WI38 (cell line): ENCODE data around the gene NPLOC4.

ENCODE experiments used
- H3K4me3 ChIP-seq: 2 replicates; pipeline ENCODE4 v1.5.1; 2011; ENCODE audit warnings: low read depth, mild to moderate bottlenecking, control low read depth, low read length
- CTCF ChIP-seq: IDR thresholded peaks from 2 replicates; pipeline ENCODE4 v1.5.1; 2012; ENCODE audit warnings: low read depth, mild to moderate bottlenecking, control low read depth, low read length

Gene NPLOC4

GRCh38 chr17:81608605-81609004 lies 28.3 kb downstream of the NPLOC4 start:
- no peak overlapping the region for H3K4me3 ChIP-seq
- TF ChIP-seq CTCF: no peak

- no peak overlapping the region for H3K4me3 ChIP-seq
- no peak for TF ChIP-seq CTCF
Observed at GRCh38 chr17:81608082-81608481, 28.8 kb downstream of the NPLOC4 start.

GRCh38 chr17:81607431-81607830 lies 29.5 kb downstream of the NPLOC4 start:
- TF ChIP-seq CTCF: no peak
- no peak overlapping the region for H3K4me3 ChIP-seq

GRCh38 chr17:81603846-81604610 lies 32.9 kb downstream of the NPLOC4 start:
- no peak overlapping the region for H3K4me3 ChIP-seq
- no peak for TF ChIP-seq CTCF

- peak; percentile 62 for TF ChIP-seq CTCF
- no peak overlapping the region for H3K4me3 ChIP-seq
Observed at GRCh38 chr17:81601525-81602120, 35.3 kb downstream of the NPLOC4 start.

- H3K4me3 ChIP-seq: no peak overlapping the region
- TF ChIP-seq CTCF: no peak
Observed at GRCh38 chr17:81599719-81600486, 37.0 kb downstream of the NPLOC4 start.
